HG03565 (cell line): Measurements from ENCODE around the gene TARP.

Experiments used
- ATAC-seq: cut with Tn5 transposase; IDR thresholded peaks from one replicate; pipeline ENCODE4 v1.9.1; 2021; ENCODE audit warnings: mild to moderate bottlenecking, moderate library complexity; ENCODE audit not compliant: unreplicated experiment

TARP gene

DNA sequence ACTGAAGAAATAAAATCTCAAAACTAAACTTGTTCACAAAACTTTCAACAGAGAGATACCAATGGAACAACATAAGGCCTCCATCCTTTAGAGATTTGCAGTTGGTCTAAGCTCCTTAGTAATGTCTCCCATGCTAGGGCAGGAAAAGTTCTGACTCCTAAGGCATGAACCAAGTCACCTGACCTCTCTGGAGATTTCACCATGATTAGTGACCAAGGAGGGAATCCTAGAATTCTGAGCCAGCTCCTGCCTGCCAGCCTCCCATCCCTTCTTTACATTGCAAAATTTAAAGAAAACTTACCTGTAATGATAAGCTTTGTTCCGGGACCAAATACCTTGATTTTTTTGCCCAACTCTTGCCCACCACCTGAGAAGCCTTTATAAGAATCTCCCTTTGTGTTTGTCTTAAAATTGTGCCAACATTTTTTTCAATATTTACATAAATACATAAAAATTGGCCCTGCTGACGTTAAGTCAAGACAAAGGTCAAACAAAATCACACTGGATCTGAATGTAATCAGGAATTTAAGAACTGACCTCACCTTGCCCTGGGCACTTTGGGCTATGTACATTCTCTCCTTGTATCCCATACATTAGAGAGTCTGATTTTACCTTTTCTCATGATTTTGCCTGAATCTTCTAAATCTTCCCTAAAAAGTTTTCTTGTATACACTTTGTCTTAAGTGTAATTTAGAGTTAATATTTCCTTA lies at the start of gene TARP:
TSS of gene TARP (minus strand) at position 351 of the 710 bp plus-strand sequence.
- no peak for ATAC-seq

DNA sequence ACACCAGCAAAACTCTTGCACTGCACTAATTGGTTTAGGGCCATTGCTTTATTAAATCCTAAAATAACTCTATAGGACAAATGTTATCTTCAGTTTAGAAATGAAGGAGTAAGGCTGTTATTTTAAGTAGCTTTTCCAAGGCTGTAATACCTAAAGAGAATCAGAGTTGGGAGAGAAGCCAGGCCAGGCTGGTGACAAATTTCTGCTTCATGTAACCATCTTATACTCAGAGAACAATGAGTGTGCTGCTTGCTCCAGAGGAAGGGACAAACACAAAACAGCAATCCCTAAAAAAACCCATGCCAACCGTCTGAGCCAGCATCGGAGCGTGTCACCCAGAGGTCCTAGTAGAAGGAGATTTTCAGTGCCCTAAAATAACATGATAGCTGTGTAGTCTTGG lies 49.7 kb upstream of the TARP start:
- no peak for ATAC-seq

GRCh38 chr7:38322461-38322860 lies 49.0 kb upstream of the TARP start:
- no peak for ATAC-seq

- ATAC-seq: no peak
These were observed 48.5 kb upstream of the TARP start for GRCh38 chr7:38321967-38322366.

- no peak for ATAC-seq
These were observed 48.1 kb upstream of the TARP start for GRCh38 chr7:38321515-38321944.

GRCh38 chr7:38321050-38321449 lies 47.6 kb upstream of the TARP start:
- no peak for ATAC-seq

DNA sequence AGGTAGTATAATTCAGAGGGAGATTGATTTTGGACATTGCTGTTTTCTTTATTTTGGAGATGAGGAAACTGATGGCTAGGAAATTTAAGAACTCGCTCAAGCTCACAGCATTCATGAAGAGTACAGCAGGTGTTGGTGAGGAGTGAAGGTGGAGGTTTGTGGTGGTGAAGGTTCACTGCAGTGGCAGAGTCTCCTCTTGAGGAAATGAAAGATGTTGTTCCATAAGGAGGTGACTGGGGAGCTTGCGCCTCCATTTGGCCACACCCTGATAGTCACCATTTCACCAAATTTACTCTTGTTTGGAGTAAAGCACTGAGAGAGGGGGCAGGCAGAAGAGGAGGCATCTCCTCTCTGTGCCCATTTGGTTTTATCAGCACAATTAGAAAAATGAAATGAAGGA lies 46.4 kb upstream of the TARP start:
- ATAC-seq: no peak

- ATAC-seq: peak; percentile 69
These were observed 45.5 kb upstream of the TARP start for GRCh38 chr7:38318803-38319416.

- no peak for ATAC-seq
These were observed 44.8 kb upstream of the TARP start for GRCh38 chr7:38318241-38318640.

DNA sequence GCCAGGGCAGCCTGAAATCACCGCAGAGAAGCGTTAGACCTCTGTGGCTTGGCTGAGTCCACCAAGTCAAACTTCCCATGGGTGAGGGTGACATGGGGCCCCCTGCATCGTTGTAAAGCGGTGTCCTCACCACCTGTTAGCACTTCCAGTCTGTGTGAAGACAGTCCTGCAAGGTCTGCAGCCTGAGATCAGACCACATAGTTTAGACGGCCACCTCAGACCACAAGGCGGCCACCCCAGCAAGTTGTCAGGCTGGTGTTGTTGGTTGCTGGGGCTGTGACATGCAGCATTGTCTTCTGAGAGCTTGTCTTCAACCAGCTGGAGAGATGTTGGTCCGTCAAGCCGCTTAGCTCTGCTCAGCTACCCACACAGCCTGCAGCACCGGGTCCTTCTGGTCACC lies 44.1 kb upstream of the TARP start:
- peak; percentile 31 for ATAC-seq

DNA sequence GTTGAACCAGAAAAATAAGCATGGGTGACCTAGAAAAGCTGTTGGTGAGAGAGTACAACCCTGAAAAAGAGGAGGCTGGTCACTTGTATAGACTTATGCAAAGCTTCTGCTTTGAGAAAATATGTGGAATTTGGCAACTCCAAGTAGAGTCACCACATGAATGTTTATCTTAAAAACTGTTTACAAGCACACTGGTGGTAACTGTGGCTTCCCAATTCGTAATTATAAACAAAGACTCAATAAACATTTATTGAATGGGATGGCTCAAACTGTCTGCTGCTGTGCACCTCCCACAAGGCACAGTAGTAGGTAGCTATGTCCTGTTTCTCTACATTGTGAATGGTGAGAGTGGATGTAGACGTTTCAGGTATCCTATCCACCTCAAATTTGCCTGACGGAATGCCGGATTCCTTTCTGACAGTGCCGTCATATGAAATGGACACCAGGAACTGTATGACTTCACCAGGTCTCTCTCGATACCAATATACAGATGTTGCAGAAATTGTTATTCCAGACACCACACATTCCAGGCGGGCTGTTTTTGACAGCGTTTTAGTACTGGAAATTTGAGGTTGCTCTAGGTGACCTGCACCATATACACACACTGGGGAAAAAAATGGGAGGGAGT lies 43.4 kb upstream of the TARP start:
- ATAC-seq: no peak

DNA sequence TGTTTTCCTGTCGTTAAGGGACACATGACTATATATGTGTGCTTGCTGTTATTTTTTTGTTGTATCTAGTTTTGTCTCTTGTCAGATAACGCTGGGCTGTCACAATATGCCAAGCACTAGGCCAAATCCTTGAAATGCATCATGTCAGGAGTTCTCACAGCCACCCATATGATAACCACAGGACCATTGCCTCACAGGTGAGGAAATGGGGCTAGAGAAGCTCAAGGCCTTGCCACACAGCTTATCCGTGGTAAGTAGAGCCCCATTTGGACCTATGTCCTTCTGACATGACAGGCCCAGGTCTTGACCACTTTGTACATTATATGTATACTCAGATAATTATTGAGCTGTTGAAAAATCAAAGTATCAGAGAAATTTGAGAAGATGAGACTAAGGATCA lies 42.0 kb upstream of the TARP start:
- no peak for ATAC-seq

DNA sequence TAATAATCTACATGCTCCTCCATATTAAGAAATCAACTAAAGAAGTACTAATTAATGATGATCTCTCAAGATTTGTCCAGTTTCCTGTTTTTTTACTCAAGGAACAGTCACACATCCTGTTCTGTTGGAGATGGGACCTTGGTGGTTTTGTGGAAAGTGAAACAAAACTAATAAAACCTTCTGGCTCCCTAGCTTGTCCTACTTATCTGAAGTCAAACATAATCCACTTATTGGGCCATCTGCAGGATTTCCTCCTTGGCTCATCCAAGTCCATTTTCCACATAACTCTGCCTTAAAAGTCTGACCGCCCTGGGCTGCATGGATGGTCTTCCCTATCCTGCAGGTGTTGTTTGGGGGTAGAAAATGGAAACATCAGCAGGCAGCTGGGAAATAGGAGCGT lies 39.4 kb upstream of the TARP start:
- ATAC-seq: no peak

DNA sequence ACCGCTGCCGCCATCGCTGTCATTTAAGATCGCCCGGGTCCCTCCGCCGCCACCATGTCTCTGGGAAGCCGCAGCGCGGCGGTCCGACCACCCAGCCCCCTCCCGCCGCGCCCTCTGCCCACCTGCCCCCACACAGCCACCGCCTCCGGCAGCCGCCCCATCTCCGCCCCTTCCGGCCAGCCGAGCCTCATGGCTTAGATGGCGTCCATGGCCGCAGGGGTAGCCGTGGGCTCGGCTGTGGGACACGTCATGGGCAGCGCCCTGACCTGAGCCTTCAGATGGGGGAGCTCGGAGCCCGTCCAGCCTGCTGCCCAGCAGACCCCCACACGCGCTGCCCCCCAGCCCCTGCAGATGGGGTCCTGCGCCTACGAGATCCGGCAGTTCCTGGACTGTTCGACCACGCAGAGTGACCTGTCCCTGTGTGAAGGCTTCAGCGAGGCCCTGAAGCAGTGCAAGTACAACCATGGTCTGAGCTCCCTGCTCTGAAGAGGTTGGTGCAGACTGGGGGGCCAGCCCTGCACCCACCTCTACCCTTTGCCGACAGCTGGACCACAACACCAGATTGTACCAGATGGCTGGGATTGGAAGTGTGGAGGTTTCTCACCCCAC lies 38.0 kb upstream of the TARP start:
- ATAC-seq: no peak

DNA sequence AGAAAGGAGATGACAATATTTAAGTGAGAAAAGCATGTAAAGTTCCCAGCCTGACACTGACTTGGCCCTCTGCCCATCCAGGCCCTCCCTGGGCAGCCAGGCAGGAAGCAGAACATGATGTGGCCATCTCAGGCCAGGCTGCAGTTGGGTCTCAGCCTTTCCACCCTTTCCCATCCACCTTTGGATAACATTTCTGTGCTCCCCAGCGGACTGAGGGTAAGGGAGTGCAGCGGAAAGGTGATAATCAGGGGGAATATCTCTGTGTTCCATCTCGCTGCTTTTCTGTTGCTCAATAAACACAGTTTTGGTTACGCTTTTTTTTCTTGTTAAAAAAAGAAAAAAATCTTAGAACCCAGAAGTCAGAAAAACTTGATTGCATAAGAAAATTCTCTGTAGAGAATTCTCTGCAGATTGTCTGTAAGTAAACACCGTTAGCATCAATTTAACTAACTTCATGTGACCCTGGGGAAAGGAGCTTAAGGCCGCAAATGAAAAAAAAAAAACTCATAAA lies 37.2 kb upstream of the TARP start:
- no peak for ATAC-seq

- no peak for ATAC-seq
These were observed 36.1 kb upstream of the TARP start for GRCh38 chr7:38309555-38309954.

GRCh38 chr7:38308140-38308539 lies 34.7 kb upstream of the TARP start:
- ATAC-seq: no peak

- no peak for ATAC-seq
These were observed 34.2 kb upstream of the TARP start for GRCh38 chr7:38307640-38308039.

DNA sequence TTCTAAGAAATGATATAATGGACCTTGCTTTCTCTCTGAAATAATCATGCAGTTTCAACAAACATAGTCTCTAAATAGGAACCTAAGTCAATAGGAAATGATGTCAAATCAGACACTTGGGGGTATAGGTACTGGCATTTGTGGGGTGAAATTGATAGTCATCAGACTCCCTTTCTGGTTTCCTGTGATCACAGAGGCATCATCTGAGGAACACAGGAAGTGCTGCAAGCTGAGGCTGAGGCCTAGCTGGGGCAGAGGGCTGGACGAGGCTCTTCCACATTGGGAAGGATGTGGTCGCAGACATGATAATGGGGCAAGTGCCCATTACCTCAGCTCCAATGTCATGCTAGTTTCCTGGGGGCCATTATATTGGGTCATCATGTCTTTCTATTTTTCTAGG lies 33.5 kb upstream of the TARP start:
- ATAC-seq: no peak

GRCh38 chr7:38306171-38306570 lies 32.7 kb upstream of the TARP start:
- no peak for ATAC-seq

- no peak for ATAC-seq
These were observed 30.4 kb upstream of the TARP start for GRCh38 chr7:38303866-38304265.

GRCh38 chr7:38300175-38300574 lies 26.7 kb upstream of the TARP start:
- no peak for ATAC-seq
